Camera-type eye (tissue), 1 donor: ENCODE data around the gene OR2T6. TPM values are rescaled to one million over a fixed set of nuclear protein-coding genes. Genes with fewer than 3 reads are reported as not detected.

Experiments
- total RNA-seq: library from RNA; depleted of rRNA; stranded (reverse); fragments of >200 nt; gene quantifications from one replicate; pipeline ENCODE4 v1.2.3, GENCODE V29; 2014

OR2T6 gene
- total RNA-seq = not detected

GRCh38 chr1:248375446-248375845 lies at the start of gene OR2T6:
Gene OR2T6 (plus strand): TSS chr1:248375746. CDS start chr1:248387609, 11,863 bp downstream.

GRCh38 chr1:248348475-248348874 lies 27.1 kb upstream of the OR2T6 start, which contains the start of gene OR14C36:
Gene OR14C36 (plus strand): TSS chr1:248348775. CDS start chr1:248348775, 0 bp downstream.

GRCh38 chr1:248361121-248361715 lies 14.3 kb upstream of the OR2T6 start, which contains the start of gene OR2T4:
Gene OR2T4 (plus strand): TSS chr1:248361665. CDS start chr1:248361665, 0 bp downstream.

GRCh38 chr1:248402748-248403147 lies 27.2 kb downstream of the OR2T6 start, which contains the start of gene OR2T1:
Gene OR2T1 (plus strand): TSS chr1:248403048. CDS start chr1:248406148, 3,100 bp downstream.

Other genes starting within 250 kb of the OR2T6 start
- not detected for gene OR2M5, start 230.6 kb upstream of the OR2T6 start, total RNA-seq
- not detected for gene OR2M2, start 200.9 kb upstream of the OR2T6 start, total RNA-seq
- gene OR2M3, start 178.5 kb upstream of the OR2T6 start, total RNA-seq = not detected
- gene OR2M4, start 144.3 kb upstream of the OR2T6 start, total RNA-seq = not detected
- not detected for gene OR2T33, start 97.8 kb upstream of the OR2T6 start, total RNA-seq
- gene OR2T12, start 72.3 kb upstream of the OR2T6 start, total RNA-seq = not detected
- gene OR2M7, start 51.2 kb upstream of the OR2T6 start, total RNA-seq = not detected
- gene OR14C36, start 27.0 kb upstream of the OR2T6 start, total RNA-seq = not detected
- gene OR2T4, start 14.1 kb upstream of the OR2T6 start, total RNA-seq = not detected
- gene OR2T1, start 27.3 kb downstream of the OR2T6 start, total RNA-seq = not detected
- not detected for gene OR2T2, start 69.9 kb downstream of the OR2T6 start, total RNA-seq
- gene OR2T3, start 97.6 kb downstream of the OR2T6 start, total RNA-seq = not detected
- not detected for gene OR2T5, start 112.8 kb downstream of the OR2T6 start, total RNA-seq
- gene OR2G6, start 132.3 kb downstream of the OR2T6 start, total RNA-seq = not detected
- not detected for gene OR2T29, start 187.0 kb downstream of the OR2T6 start, total RNA-seq
- gene OR2T34, start 199.0 kb downstream of the OR2T6 start, total RNA-seq = not detected
- not detected for gene OR2T10, start 222.0 kb downstream of the OR2T6 start, total RNA-seq